HL-60 (cell line): ENCODE measurements around the gene AK5.

Experiments used
- DNase-seq, 2 experiments: peaks; one replicate each; pipeline ENCODE4 v3.0.0-alpha.2; 2010 to 2020; ENCODE audit warnings: low read depth in 1 of 2, low spot score in 1 of 2
- H3K27ac ChIP-seq: fragments of 250-450 bp; sonication (Bioruptor Pico); replicated peaks from 2 replicates; pipeline ENCODE4 v1.5.1; 2020; ENCODE audit warnings: mild to moderate bottlenecking, moderate library complexity
- H3K27me3 ChIP-seq: fragments of 250-450 bp; sonication (Bioruptor Pico); 2 replicates; pipeline ENCODE4 v1.5.1; 2021; ENCODE audit warnings: mild to moderate bottlenecking, moderate library complexity; ENCODE audit not compliant: insufficient read depth, poor library complexity, severe bottlenecking
- H3K4me3 ChIP-seq: replicated peaks from 2 replicates; pipeline ENCODE4 v1.5.1; 2011; ENCODE audit warnings: mild to moderate bottlenecking, control low read depth, low read length; ENCODE audit not compliant: insufficient read depth
- GABPA ChIP-seq: IDR thresholded peaks from 2 replicates; pipeline ENCODE4 v1.6.1; 2012; ENCODE audit warnings: low read depth
- POLR2AphosphoS5 ChIP-seq: IDR thresholded peaks from 2 replicates; pipeline ENCODE4 v1.6.1; 2012; ENCODE audit warnings: low read depth
- SPI1 ChIP-seq: IDR thresholded peaks from 2 replicates; pipeline ENCODE4 v1.6.1; 2012; ENCODE audit warnings: low read depth, mild to moderate bottlenecking, borderline replicate concordance
- TF ChIP-seq, protein P1 (sequence below): IDR thresholded peaks from one replicate; pipeline ENCODE4 v1.5.1; 2011; ENCODE audit warnings: low read length, control low read depth, inconsistent platforms; ENCODE audit not compliant: insufficient read depth
- TF ChIP-seq, protein P2 (sequence below): IDR thresholded peaks from 2 replicates; pipeline ENCODE4 v1.6.1; 2012; ENCODE audit warnings: low read depth; ENCODE audit not compliant: insufficient replicate concordance

AK5 gene

DNA sequence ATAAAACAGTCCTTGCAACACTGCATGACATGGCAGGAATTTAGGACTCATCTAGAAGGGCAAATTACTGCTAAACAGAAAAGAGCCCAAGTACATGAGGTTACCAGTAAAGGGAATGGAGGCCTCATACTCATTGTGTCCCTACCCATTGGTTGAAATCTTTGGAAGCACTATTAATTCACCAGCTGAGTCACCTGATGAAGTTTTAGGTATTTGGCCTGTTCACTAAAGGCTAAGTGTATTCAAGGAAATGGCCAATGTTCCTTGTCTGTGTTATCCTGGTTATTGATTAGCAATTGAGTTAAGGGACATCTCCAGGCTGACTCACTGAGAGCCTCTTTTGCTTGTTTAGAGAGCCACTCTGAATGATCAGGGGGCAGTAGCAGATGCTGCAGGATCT is 212.2 kb downstream of the AK5 start:
- DNase-seq: no peak
- Histone ChIP-seq H3K27me3 (no peaks in the 10 kb centered on the region), H3K4me3 (no peak overlapping the region), H3K27ac (no peak overlapping the region)
- TF ChIP-seq, protein P1, sequence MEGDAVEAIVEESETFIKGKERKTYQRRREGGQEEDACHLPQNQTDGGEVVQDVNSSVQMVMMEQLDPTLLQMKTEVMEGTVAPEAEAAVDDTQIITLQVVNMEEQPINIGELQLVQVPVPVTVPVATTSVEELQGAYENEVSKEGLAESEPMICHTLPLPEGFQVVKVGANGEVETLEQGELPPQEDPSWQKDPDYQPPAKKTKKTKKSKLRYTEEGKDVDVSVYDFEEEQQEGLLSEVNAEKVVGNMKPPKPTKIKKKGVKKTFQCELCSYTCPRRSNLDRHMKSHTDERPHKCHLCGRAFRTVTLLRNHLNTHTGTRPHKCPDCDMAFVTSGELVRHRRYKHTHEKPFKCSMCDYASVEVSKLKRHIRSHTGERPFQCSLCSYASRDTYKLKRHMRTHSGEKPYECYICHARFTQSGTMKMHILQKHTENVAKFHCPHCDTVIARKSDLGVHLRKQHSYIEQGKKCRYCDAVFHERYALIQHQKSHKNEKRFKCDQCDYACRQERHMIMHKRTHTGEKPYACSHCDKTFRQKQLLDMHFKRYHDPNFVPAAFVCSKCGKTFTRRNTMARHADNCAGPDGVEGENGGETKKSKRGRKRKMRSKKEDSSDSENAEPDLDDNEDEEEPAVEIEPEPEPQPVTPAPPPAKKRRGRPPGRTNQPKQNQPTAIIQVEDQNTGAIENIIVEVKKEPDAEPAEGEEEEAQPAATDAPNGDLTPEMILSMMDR: no peak
- TF ChIP-seq POLR2AphosphoS5 (no peak), GABPA (no peak), SPI1 (no peak)
- TF ChIP-seq, protein P2, sequence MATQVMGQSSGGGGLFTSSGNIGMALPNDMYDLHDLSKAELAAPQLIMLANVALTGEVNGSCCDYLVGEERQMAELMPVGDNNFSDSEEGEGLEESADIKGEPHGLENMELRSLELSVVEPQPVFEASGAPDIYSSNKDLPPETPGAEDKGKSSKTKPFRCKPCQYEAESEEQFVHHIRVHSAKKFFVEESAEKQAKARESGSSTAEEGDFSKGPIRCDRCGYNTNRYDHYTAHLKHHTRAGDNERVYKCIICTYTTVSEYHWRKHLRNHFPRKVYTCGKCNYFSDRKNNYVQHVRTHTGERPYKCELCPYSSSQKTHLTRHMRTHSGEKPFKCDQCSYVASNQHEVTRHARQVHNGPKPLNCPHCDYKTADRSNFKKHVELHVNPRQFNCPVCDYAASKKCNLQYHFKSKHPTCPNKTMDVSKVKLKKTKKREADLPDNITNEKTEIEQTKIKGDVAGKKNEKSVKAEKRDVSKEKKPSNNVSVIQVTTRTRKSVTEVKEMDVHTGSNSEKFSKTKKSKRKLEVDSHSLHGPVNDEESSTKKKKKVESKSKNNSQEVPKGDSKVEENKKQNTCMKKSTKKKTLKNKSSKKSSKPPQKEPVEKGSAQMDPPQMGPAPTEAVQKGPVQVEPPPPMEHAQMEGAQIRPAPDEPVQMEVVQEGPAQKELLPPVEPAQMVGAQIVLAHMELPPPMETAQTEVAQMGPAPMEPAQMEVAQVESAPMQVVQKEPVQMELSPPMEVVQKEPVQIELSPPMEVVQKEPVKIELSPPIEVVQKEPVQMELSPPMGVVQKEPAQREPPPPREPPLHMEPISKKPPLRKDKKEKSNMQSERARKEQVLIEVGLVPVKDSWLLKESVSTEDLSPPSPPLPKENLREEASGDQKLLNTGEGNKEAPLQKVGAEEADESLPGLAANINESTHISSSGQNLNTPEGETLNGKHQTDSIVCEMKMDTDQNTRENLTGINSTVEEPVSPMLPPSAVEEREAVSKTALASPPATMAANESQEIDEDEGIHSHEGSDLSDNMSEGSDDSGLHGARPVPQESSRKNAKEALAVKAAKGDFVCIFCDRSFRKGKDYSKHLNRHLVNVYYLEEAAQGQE: no peak

- TF ChIP-seq GABPA: no peak
- TF ChIP-seq, protein P1: no peak
- TF ChIP-seq SPI1: no peak
- TF ChIP-seq, protein P2: no peak
- no peak for TF ChIP-seq POLR2AphosphoS5
- no peak overlapping the region for H3K27ac ChIP-seq
- no peaks in the 10 kb centered on the region for H3K27me3 ChIP-seq
These were observed 217.1 kb downstream of the AK5 start for GRCh38 chr1:77498918-77499317.

GRCh38 chr1:77499466-77499865 is 217.6 kb downstream of the AK5 start:
- TF ChIP-seq, protein P1: no peak
- TF ChIP-seq GABPA (no peak), SPI1 (no peak), POLR2AphosphoS5 (no peak)
- TF ChIP-seq, protein P2: no peak
- DNase-seq: no peak
- Histone ChIP-seq H3K27ac (no peak overlapping the region), H3K27me3 (no peaks in the 10 kb centered on the region), H3K4me3 (no peak overlapping the region)

More at GRCh38 chr1:77498918-77499317, 217.1 kb downstream of the AK5 start:
- DNase-seq: no peak
- no peak overlapping the region for H3K4me3 ChIP-seq
